Central memory CD4-positive, alpha-beta T cell (primary cell): ENCODE measurements around the gene HSBP1.

ENCODE experiments used
- DNase-seq: peaks from one replicate; pipeline ENCODE4 v3.0.0; 2022

The HSBP1 gene

GRCh38 chr16:83840060-83840617 is 32.4 kb downstream of the HSBP1 start:
- no peak for DNase-seq

DNA sequence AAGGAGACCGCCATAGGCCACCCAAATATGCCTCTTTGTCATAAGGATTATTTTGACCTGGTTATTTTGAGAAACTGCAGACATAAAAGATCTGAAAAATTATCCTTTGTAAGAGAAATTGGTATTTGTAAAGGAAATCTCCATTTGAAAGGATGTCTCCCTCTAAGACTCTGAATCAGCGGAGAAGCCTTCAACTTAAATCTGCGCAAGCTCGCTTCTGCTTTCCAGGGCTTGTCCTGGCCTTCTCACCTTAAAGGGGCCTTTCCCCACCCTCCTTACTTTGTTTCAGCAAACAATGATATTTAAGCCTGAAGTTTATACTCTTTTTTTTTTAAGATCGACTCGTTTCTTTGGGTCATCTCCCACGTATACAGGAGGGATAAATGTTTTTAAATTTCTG is 34.5 kb downstream of the HSBP1 start:
- DNase-seq = no peak

GRCh38 chr16:83842756-83843507 is 35.2 kb downstream of the HSBP1 start:
- no peak for DNase-seq

GRCh38 chr16:83843657-83844056 is 35.9 kb downstream of the HSBP1 start:
- no peak for DNase-seq

DNA sequence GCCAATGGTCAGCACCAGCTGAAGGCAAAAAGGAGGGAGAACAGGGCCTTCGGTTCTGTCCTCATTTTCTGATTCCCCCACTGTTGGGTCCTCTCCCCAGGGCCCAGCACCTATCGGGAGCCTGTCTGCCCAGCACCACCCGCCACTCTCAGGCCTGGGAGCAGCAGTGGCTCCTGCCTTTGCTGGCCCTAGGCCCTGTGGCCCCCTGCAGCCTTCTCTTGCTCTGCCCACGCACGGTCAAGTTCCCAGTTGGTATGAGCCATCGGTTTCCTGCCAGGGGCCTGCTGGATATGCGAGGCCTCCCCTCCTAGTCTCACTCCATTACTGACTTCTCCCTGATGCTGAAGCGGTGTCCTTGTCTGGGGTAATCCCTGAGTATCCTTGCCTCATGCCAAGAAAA is 37.5 kb downstream of the HSBP1 start:
- DNase-seq = no peak

GRCh38 chr16:83847371-83848225 is 39.8 kb downstream of the HSBP1 start:
- DNase-seq = no peak

DNA sequence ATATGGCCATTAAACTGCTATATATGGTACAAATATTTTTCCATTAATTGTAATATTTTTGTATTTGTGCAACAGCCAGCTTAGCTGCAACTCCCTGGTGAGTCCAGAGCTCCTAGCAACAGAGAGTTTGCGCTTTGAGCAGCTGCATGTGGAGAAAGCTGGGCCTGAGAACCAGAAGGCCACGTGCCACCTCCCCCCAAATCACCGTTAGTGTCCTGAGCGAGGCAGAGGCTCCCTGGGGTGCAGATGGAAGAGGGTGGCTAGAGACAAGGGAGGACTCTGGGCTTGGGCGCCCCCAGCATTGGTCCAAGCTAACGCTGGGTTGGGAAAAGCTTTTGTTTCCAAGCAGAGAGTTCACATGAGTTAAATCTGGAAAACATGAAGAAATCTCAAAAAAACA is 41.6 kb downstream of the HSBP1 start:
- DNase-seq = no peak

DNA sequence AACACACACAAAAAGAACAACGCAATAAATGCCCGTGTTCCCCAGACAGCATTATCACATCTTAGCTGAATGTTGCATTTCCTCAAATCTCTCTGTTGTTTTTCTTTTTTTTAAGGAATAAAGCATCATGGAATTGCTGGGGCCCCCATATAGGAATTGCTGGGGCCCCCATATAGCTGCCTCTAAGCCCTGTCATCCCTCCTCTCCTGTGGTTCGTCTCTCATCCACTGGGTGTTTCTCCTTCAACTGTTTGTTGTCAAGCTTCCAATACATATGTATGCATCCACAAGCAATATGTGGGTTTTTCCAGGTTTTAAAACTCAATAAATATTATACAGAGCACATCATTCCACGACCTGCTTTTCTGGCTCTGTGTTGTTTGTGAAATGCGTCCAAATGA is 43.2 kb downstream of the HSBP1 start:
- DNase-seq = no peak

DNA sequence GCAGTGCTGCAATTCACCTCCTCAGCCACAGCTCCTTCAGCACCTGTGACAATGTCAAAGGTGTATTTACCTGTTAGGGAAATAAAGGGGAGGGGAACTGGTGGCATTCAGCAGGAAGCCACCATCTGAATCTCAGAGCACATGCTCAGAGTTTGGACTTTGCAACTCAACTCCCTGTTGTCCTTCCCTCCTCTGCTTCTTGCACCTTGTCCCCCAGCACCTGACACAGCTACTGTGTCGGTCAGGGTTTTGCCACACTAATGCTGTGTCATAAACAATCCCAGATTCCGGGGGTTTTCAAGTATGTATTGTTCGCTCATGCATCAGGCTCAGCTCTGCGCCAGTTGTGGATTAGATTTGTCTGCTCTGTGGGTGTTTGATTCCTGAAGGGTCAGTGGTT is 43.7 kb downstream of the HSBP1 start:
- DNase-seq = no peak

- DNase-seq = no peak
Measured at GRCh38 chr16:83852774-83853173, 45.0 kb downstream of the HSBP1 start.

DNA sequence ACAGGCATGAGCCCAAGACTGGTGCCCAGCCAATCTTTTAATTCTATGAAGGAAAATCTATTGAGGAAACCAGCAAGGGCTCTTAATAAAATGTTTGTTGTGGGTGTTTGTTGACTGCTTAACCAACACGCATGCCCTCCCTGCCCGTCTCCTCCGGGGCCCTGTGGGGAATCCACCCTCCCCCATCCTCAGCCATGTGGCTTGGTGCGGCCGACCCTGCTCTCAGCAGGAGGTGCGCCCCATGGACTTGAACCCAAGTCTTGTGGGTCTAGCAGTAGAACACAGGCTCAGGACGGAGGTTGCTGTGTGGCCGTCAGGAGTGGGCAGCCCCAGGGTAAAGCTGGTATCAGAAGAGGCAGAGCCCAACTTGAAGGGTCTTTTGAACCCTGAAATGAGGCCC is 46.1 kb downstream of the HSBP1 start:
- DNase-seq = no peak

DNA sequence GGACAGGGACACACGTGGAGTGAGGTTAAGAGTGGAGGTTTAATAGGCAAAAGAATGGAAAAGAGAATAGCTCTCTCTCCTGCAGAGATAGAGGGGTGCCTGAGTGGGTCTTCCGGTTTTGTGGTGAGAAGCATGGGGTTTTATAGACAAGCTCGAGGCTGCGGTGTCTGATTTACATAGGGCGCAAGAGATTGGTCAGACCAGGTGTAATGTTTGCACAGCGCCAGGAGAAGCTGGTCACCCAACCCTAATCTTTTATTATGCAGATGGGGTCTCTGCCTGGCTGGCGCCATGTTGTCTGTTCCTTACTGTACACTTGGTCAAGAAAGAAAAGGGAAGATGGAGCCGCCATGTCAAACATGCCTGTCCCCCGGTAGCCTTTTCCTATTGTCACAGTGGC is 46.6 kb downstream of the HSBP1 start:
- DNase-seq = no peak

GRCh38 chr16:83856792-83857191 is 49.0 kb downstream of the HSBP1 start:
- no peak for DNase-seq

DNA sequence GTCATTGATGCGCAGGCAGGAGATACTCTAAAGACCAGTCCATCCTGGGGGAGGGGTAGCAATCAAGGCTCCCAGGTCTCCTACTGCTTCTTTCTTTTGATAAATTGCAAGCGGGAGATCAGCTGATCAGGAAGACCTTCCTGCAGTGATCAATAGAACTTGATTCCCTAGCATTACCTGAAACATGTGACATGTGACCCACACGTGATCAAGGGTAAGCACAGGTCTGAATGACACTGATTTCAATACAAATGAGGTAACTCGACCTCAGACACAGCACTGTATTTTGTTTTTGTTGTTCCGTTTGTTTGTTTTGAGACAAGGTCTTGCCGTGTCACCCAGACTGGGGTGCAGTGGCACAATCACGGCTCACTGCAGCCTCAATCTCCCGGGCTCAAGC is 51.5 kb downstream of the HSBP1 start:
- DNase-seq = no peak

DNA sequence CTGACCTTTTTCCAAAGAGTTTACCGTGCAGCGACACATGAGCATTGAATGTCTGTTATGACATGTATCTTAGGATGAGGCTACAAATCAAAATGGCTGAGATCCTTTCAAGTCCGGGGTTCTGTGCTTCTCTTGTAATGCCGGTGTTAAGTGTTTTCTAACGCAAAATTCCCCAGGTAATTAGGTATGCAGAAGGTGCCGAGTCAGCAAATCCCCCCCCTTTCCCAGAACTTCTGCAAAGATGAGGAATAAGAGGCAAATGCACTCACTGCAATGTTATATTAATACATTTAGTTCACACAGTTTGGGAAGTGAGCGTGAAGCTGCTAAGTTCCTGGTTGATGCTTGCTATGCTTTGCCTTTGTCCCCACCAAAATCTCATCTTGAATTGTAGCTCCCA is 54.9 kb downstream of the HSBP1 start:
- no peak for DNase-seq

GRCh38 chr16:83863682-83864081 is 55.9 kb downstream of the HSBP1 start:
- no peak for DNase-seq
